IMR-90 (cell line): ENCODE measurements around the gene NTNG2. TPM values are rescaled to one million over a fixed set of nuclear protein-coding genes. Genes with fewer than 3 reads are reported as not detected.

Source experiments
- ATAC-seq: fragments of 200-7000 bp; cut with Tn5 transposase; 2 replicates; pipeline ENCODE4 v1.9.1; 2020; ENCODE audit warnings: low read depth, mild to moderate bottlenecking, moderate library complexity
- BruUV-seq: library from RNA; stranded (reverse); fragments of 400-500 nt; replicated peaks from 2 replicates; lab custom pipeline; 2021; lab: Mats Ljungman, UMichigan
- CTCF ChIA-PET: fragments of 300-600 bp; formaldehyde crosslinking; extraction: SDS; loops from one replicate; lab custom pipeline; 2021; ENCODE audit warnings: antibody characterized with exemption; lab: Yijun Ruan, JAX
- POLR2A ChIA-PET: fragments of 300-600 bp; sonication (Branson Sonifier 250); formaldehyde crosslinking; loops from one replicate; lab custom pipeline; 2022; ENCODE audit warnings: antibody characterized with exemption; ENCODE audit not compliant: unreplicated experiment; lab: Charles Lee
- DNase-seq: peaks from one replicate; pipeline ENCODE4 v3.0.0; 2013
- H2AFZ ChIP-seq: replicated peaks from 2 replicates; pipeline ENCODE3; 2013; ENCODE audit warnings: low read length, mild to moderate bottlenecking; ENCODE audit not compliant: poor library complexity
- H2AK5ac ChIP-seq: 2 replicates; pipeline ENCODE4 v1.6.1; 2013; ENCODE audit warnings: low read depth, low read length, inconsistent platforms
- H2AK9ac ChIP-seq: replicated peaks from 2 replicates; pipeline ENCODE3; 2013; ENCODE audit warnings: mild to moderate bottlenecking, low read depth, low read length, moderate library complexity; ENCODE audit not compliant: poor library complexity
- H2BK120ac ChIP-seq: 2 replicates; pipeline ENCODE4 v1.6.1; 2013; ENCODE audit warnings: low read depth, low read length, inconsistent platforms
- H2BK15ac ChIP-seq: 3 replicates; pipeline ENCODE4 v1.6.1; 2013; ENCODE audit warnings: low read depth, low read length, inconsistent platforms
- H2BK20ac ChIP-seq: 2 replicates; pipeline ENCODE4 v1.6.1; 2013; ENCODE audit warnings: low read depth, mild to moderate bottlenecking, inconsistent platforms, low read length, moderate library complexity
- H2BK5ac ChIP-seq: 2 replicates; pipeline ENCODE4 v1.6.1; 2013; ENCODE audit warnings: mild to moderate bottlenecking, low read depth, low read length, inconsistent platforms; ENCODE audit not compliant: poor library complexity, severe bottlenecking
- H3K14ac ChIP-seq: replicated peaks from 2 replicates; pipeline ENCODE4 v1.6.1; 2013; ENCODE audit warnings: low read depth, low read length, inconsistent platforms
- H3K18ac ChIP-seq: 2 replicates; pipeline ENCODE4 v1.6.1; 2013; ENCODE audit warnings: low read depth, low read length, control low read depth
- H3K23ac ChIP-seq: 2 replicates; pipeline ENCODE4 v1.6.1; 2013; ENCODE audit warnings: low read depth, low read length, inconsistent platforms
- H3K27ac ChIP-seq: 2 replicates; pipeline ENCODE4 v1.5.1; 2013; ENCODE audit warnings: mild to moderate bottlenecking, control low read depth, low read length; ENCODE audit not compliant: insufficient read depth
- H3K27me3 ChIP-seq: 2 replicates; pipeline ENCODE4 v1.6.1; 2013; ENCODE audit warnings: low read length; ENCODE audit not compliant: control insufficient read depth, insufficient read depth
- H3K36me3 ChIP-seq: 2 replicates; pipeline ENCODE4 v1.6.1; 2013; ENCODE audit warnings: low read length, mixed read lengths; ENCODE audit not compliant: control insufficient read depth, insufficient read depth
- H3K4ac ChIP-seq: 2 replicates; pipeline ENCODE4 v1.6.1; 2013; ENCODE audit warnings: low read depth, low read length, inconsistent platforms
- H3K4me1 ChIP-seq: 2 replicates; pipeline ENCODE4 v1.6.1; 2013; ENCODE audit warnings: low read length, mixed read lengths; ENCODE audit not compliant: control insufficient read depth, insufficient read depth
- H3K4me2 ChIP-seq: 2 replicates; pipeline ENCODE4 v1.6.1; 2013; ENCODE audit warnings: low read depth, mild to moderate bottlenecking, control low read depth, low read length, moderate library complexity
- H3K4me3 ChIP-seq: 2 replicates; pipeline ENCODE4 v1.5.1; 2013; ENCODE audit warnings: low read depth, mild to moderate bottlenecking, control low read depth, low read length, moderate library complexity; ENCODE audit not compliant: insufficient read depth
- H3K56ac ChIP-seq: 2 replicates; pipeline ENCODE4 v1.6.1; 2013; ENCODE audit warnings: low read length, inconsistent platforms; ENCODE audit not compliant: insufficient read depth; ENCODE audit errors: extremely low read depth
- H3K79me1 ChIP-seq, 2 experiments: 2 replicates each; pipeline ENCODE4 v1.6.1; 2013; ENCODE audit warnings: low read length in 2 of 2, inconsistent platforms in 1 of 2, low read depth in 1 of 2
- H3K9ac ChIP-seq: 2 replicates; pipeline ENCODE4 v1.6.1; 2013; ENCODE audit warnings: low read depth, low read length, control low read depth
- H3K9me1 ChIP-seq: 2 replicates; pipeline ENCODE4 v1.6.1; 2013; ENCODE audit warnings: low read length, inconsistent platforms; ENCODE audit not compliant: insufficient read depth
- H3K9me3 ChIP-seq: 2 replicates; pipeline ENCODE4 v1.6.1; 2013; ENCODE audit warnings: low read length; ENCODE audit not compliant: control insufficient read depth, insufficient read depth
- H4K20me1 ChIP-seq: 2 replicates; pipeline ENCODE4 v1.6.1; 2013; ENCODE audit warnings: low read length, inconsistent platforms; ENCODE audit not compliant: insufficient read depth
- H4K5ac ChIP-seq: 2 replicates; pipeline ENCODE4 v1.6.1; 2013; ENCODE audit warnings: mild to moderate bottlenecking, low read depth, low read length, control low read depth
- H4K8ac ChIP-seq, 2 experiments: 2 replicates each; pipeline ENCODE4 v1.6.1; 2013; ENCODE audit warnings: low read depth in 2 of 2, low read length in 2 of 2, control low read depth in 1 of 2, inconsistent platforms in 1 of 2
- H4K91ac ChIP-seq: 2 replicates; pipeline ENCODE4 v1.6.1; 2013; ENCODE audit warnings: low read depth, low read length, inconsistent platforms; ENCODE audit not compliant: insufficient read depth
- BHLHE40 ChIP-seq: fragments of 150-350 bp; IDR thresholded peaks from 2 replicates; pipeline ENCODE4 v1.6.1; 2016; ENCODE audit warnings: mild to moderate bottlenecking, low read depth, low read length
- CEBPB ChIP-seq: IDR thresholded peaks from 2 replicates; pipeline ENCODE4 v1.6.1; 2012; ENCODE audit warnings: low read depth, low read length, improper control_type of control experiment
- CHD1 ChIP-seq: IDR thresholded peaks from 2 replicates; pipeline ENCODE4 v1.6.1; 2012; ENCODE audit warnings: low read depth, low read length, improper control_type of control experiment
- CTCF ChIP-seq: conservative IDR thresholded peaks from 2 replicates; pipeline ENCODE4 v1.5.1; 2012; ENCODE audit warnings: mild to moderate bottlenecking, low read depth, low read length, improper control_type of control experiment
- FOS ChIP-seq: fragments of 150-350 bp; IDR thresholded peaks from 2 replicates; pipeline ENCODE4 v1.6.1; 2016; ENCODE audit warnings: low read depth, low read length
- MAFK ChIP-seq: IDR thresholded peaks from 2 replicates; pipeline ENCODE4 v1.6.1; 2012; ENCODE audit warnings: low read depth, low read length, improper control_type of control experiment
- MAZ ChIP-seq: IDR thresholded peaks from 2 replicates; pipeline ENCODE4 v1.6.1; 2012; ENCODE audit warnings: low read depth, mild to moderate bottlenecking, low read length, improper control_type of control experiment, moderate library complexity, borderline replicate concordance
- MXI1 ChIP-seq: IDR thresholded peaks from 2 replicates; pipeline ENCODE4 v1.6.1; 2012; ENCODE audit warnings: low read depth, mild to moderate bottlenecking, low read length, moderate library complexity, borderline replicate concordance
- NFE2L2 ChIP-seq: fragments of 150-350 bp; IDR thresholded peaks from 2 replicates; pipeline ENCODE4 v1.6.1; 2016; ENCODE audit warnings: low read depth, mild to moderate bottlenecking, low read length
- POLR2A ChIP-seq: IDR thresholded peaks from 2 replicates; pipeline ENCODE4 v1.6.1; 2012; ENCODE audit warnings: mild to moderate bottlenecking, low read depth, low read length
- RAD21 ChIP-seq: IDR thresholded peaks from 2 replicates; pipeline ENCODE4 v1.6.1; 2012; ENCODE audit warnings: low read length, improper control_type of control experiment
- RCOR1 ChIP-seq: IDR thresholded peaks from 2 replicates; pipeline ENCODE4 v1.6.1; 2012; ENCODE audit warnings: mild to moderate bottlenecking, low read length, improper control_type of control experiment; ENCODE audit not compliant: insufficient replicate concordance
- RFX5 ChIP-seq: IDR thresholded peaks from 2 replicates; pipeline ENCODE4 v1.8.0; 2012; ENCODE audit warnings: low read depth, mild to moderate bottlenecking, low read length, moderate library complexity
- SMC3 ChIP-seq: fragments of 150-350 bp; IDR thresholded peaks from 2 replicates; pipeline ENCODE4 v1.6.1; 2016; ENCODE audit warnings: low read depth, mild to moderate bottlenecking, antibody characterized with exemption, low read length, moderate library complexity
- USF2 ChIP-seq: fragments of 150-350 bp; IDR thresholded peaks from 2 replicates; pipeline ENCODE4 v1.6.1; 2017; ENCODE audit warnings: mild to moderate bottlenecking, antibody characterized with exemption, low read length, low read depth
- WGBS, 2 experiments: methylation state at CpG; one replicate each; pipeline versions ENCODE4 v1.1.5 to v1.1.7; 2013; ENCODE audit warnings: missing lambda C conversion rate in 2 of 2; ENCODE audit not compliant: insufficient read length in 1 of 2; ENCODE audit errors: extremely low coverage in 2 of 2; 5-methylcytosine and 5-hydroxymethylcytosine counted together
- dilution Hi-C: fragments of 300-500 bp; cut with HindIII; formaldehyde crosslinking; loops from one replicate; pipeline ENCODE4 v1.14.3; 2018; ENCODE audit warnings: low sequenced_read_pairs; ENCODE audit not compliant: unreplicated experiment
- in situ Hi-C: fragments of 300-500 bp; cut with MboI; formaldehyde crosslinking; loops from 3 replicates; pipeline ENCODE4 v1.14.3; 2019; ENCODE audit warnings: low sequenced_read_pairs, inconsistent platforms, mixed read lengths
- intact Hi-C: fragments of 100-400 bp; cut with micrococcal nuclease; formaldehyde crosslinking; loops from 2 replicates; pipeline ENCODE4 v1.10.0; 2022
- polyA plus RNA-seq, 3 experiments: library from polyadenylated mRNA; depleted of rRNA; stranded (reverse); fragments of >200 nt; gene quantifications; 2 replicates each; pipeline ENCODE4 v1.2.3, GENCODE V29; 2012; ENCODE audit warnings: low replicate concordance in 1 of 3
- total RNA-seq: library from RNA; depleted of rRNA; stranded (reverse); fragments of >200 nt; gene quantifications from 2 replicates; pipeline ENCODE4 v1.2.3, GENCODE V29; 2012

The NTNG2 gene
- total and polyA plus RNA-seq, 2 of the 4 experiments (the other 2 are of a cell fraction) = 0.54 to 0.84 TPM

GRCh38 chr9:132183134-132183533, 21.3 kb downstream of the NTNG2 start:
- H3K4ac ChIP-seq = no peak overlapping the region
- no peak overlapping the region for H2AK9ac ChIP-seq
- H2BK20ac ChIP-seq = no peak overlapping the region
- no peak overlapping the region for H2AK5ac ChIP-seq
- H4K8ac ChIP-seq = no peak overlapping the region
- CTCF ChIA-PET = no interaction called here
- no peak overlapping the region for H2AFZ ChIP-seq
- H2BK5ac ChIP-seq = no peak overlapping the region
- in situ Hi-C loops = no loop called here
- H3K27me3 ChIP-seq = peaks cover 65% of the 10 kb centered on the region
- H2BK120ac ChIP-seq = no peak overlapping the region
- H4K5ac ChIP-seq = no peak overlapping the region
- no peak overlapping the region for H3K9ac ChIP-seq
- 17% methylated on average over 1 of the region's 9 CpGs; no CpG with 5 or more reads in 1 of the 2 experiments for WGBS, 2 experiments
- H4K20me1 ChIP-seq = no peaks in the 10 kb centered on the region; the same call in none of the 2 replicates
- H4K91ac ChIP-seq = no peak overlapping the region
- dilution Hi-C loops = no loop called here
- TF ChIP-seq FOS = no peak
- no peak for TF ChIP-seq SMC3
- no peak for TF ChIP-seq POLR2A
- TF ChIP-seq BHLHE40 = no peak
- no peak for TF ChIP-seq CTCF
- TF ChIP-seq RCOR1 = no peak
- TF ChIP-seq NFE2L2 = no peak
- no peak for TF ChIP-seq RAD21
- no peak for TF ChIP-seq RFX5
- TF ChIP-seq USF2 = no peak
- no peak for TF ChIP-seq MAFK
- TF ChIP-seq MXI1 = no peak
- no peak for TF ChIP-seq CEBPB
- TF ChIP-seq MAZ = no peak
- no peak for TF ChIP-seq CHD1
- BruUV-seq = no TSS peak
- no peak overlapping the region for H3K4me2 ChIP-seq
- ATAC-seq = no peak
- no peak overlapping the region for H3K27ac ChIP-seq
- no peak overlapping the region for H3K56ac ChIP-seq
- POLR2A ChIA-PET = no interaction called here
- H3K4me1 ChIP-seq = no peaks in the 10 kb centered on the region
- no peaks in the 10 kb centered on the region for H3K79me1 ChIP-seq
- no peak overlapping the region for H3K14ac ChIP-seq
- H3K36me3 ChIP-seq = no peaks in the 10 kb centered on the region
- H3K4me3 ChIP-seq = no peak overlapping the region
- intact Hi-C loops = no loop called here
- H3K9me3 ChIP-seq = no peaks in the 10 kb centered on the region
- H3K9me1 ChIP-seq = no peaks in the 10 kb centered on the region; the same call in 1 of the 2 replicates
- no peak overlapping the region for H3K23ac ChIP-seq
- no peak for DNase-seq
- H3K18ac ChIP-seq = no peak overlapping the region
- H2BK15ac ChIP-seq = no peak overlapping the region
